HG02970 (cell line): ENCODE results near the gene HID1.
"Not testable (repeated sequence)": the region's sequence is repeated elsewhere in the genome, so short reads cannot be mapped to it uniquely, and the experiment has no call there.

ENCODE experiments used
- ATAC-seq: cut with Tn5 transposase; IDR thresholded peaks from one replicate; pipeline ENCODE4 v1.9.1; 2021; ENCODE audit warnings: mild to moderate bottlenecking, moderate library complexity, moderate number of reproducible peaks; ENCODE audit not compliant: unreplicated experiment, low FRiP score

The HID1 gene

DNA sequence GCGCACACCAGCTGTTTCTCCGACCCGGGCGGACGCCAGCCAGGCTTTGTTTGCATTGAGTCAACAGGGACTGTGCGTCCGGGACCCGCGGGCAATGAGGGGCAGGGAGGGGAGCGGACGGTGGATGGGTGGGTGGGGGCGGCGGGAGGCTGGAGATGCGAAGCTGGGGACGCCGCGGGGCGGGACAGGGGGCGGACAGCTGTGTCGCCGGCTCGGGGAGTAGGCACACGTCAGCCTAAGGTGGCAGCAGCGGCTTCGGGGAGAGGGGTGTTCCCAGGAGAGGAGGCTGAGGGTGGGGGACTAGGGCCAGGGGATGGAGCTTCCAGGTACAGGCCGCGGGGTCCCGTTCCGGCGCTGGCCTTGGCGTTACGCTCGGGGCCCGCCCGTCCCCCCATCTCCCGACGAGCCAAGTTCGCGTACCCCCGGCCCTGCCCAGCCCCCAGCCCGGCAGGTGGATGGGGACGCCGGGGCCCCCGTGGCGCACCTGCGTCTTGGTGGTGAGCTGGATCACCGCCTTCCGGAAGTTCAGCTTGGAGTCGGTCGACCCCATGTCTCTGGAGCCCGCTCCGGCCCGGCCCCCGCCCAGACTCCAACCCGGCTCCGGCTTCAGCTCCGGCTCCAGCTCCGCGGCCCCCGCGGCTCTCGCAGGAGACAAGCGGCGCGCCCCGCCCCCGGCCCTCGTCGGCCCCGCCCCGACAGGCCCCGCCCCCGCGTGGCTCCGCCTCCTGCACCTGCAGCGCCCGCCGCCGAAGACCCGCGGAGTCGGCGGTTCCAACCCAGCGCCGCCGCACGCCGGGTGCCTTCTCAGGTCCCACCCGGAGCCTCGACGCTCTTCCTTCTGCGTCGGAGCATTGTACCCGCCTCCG lies at the start of gene HID1:
Gene HID1, minus strand, starts transcription at position 653 of the 866 bp plus-strand sequence. Its CDS starts 103 bp downstream, at position 550.
- no peak for ATAC-seq

DNA sequence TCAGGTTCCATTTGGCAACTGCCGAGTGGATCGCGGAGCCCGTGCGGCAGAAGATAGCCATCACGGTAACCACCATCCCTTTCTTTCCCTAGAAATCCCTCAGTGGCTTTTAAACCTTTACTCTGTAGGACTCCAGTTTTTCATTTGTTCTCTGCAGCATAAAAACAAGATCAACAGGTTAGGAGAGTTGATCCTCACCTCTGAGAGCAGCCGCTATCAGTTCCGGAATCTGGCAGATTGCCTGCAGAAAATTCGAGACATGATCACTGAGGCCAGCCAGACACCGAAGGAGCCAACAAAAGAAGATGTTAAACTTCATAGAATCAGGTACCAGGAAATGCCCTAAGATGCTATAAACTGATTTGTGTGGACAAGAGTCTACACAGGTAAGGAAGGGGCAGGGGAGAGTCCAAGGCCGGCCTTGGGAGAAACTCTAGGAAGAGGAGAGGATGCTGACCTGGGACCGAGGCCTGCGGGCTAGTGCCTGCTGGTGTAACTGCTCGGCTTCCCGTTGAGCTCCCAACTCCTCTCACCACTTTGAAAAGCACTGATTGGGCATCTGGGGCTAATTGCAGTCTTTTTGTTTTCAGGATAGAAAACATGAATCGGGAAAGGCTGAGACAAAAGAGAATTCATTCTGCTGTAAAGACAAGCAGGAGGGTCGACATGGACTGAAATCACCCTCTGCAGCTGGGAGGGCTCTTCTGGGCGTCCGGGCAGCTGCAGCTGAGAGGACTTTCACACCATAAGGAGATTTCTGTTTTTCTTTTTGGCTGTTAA lies 48.0 kb upstream of the HID1 start:
- no peak for ATAC-seq

- no peak for ATAC-seq
These were observed 47.2 kb upstream of the HID1 start for GRCh38 chr17:75019710-75020109.

DNA sequence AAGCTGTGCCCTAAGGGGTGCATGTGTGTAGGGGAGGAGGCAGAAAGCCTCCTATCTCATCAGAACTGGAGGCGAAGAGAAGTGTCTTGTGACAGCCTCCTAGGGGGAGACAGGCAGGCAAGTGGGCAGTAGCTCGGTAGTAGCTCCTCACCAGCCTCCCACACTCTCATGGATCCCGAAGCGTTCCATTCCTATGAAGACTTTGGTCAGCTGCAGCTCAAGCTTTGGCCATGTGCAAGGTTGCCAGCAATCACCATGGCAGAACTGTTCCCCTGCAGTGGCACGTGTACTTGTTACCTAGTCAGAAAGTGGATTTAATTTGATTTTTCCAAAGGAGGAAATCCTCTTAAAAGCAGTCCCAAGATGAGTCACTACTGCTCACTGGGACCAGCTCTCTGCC lies 46.6 kb upstream of the HID1 start:
- ATAC-seq, result no peak

DNA sequence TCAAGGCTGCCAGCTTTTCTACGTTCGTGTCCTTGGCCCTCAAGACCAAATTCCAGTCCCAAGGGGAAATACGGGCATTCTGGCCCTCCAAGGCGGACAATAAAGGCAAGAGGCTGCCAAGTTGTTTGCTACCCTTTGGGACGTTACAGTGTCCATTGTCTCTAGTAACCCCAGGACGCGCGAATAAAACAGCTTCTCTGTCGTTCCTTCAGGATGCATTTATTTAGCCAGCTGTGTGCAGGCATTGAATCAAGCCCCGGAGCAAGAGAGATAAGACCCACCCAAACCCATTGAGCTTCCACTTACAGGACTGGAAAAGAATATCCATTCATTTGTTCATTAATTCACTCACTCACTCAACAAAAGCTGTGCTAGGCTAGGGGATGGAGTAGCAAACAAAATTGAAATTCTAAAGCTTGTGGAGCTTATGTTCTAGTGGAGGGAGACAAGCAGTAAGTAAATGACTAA lies 40.6 kb upstream of the HID1 start:
- no peak for ATAC-seq

DNA sequence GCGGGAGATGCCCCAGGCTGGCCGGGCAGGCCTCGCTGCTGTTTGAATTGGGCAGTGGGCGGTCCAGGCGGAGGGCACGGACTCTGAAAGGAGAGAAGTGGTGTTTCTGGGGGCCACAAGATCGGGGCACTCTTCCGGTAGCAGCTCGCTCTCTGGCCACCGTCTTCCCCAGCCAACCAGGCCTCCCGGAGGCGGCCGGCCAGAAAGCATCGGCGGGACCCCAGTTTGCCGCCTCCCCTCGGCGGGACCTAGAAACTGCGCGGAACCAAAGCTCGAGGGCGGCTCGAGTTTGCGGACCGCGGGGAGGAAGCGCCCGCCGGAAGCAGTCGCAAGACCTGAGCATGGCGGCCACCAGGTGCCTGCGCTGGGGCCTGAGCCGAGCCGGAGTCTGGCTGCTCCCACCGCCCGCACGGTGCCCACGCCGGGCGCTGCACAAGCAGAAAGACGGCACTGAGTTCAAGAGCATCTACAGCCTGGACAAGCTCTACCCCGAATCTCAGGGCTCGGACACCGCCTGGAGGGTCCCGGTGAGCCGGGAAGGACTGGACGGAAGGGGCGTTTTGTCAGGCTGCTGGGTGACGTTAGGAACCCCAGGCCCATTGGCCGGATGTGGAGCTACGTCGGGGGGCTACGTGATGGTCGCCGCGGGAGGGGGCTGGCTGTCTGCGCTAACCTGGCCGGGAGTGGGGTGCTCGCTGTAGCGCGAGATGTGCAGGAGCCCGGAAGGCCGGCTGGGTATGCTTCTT lies 40.0 kb upstream of the HID1 start, which contains the start of gene MRPL58:
Gene MRPL58, plus strand, starts transcription at position 325 of the 746 bp plus-strand sequence. Its CDS starts 17 bp downstream, at position 342.
- ATAC-seq, result peak; percentile 89

GRCh38 chr17:75012096-75012345 lies 39.5 kb upstream of the HID1 start:
- no peak for ATAC-seq

GRCh38 chr17:75011401-75012095 lies 39.0 kb upstream of the HID1 start:
- ATAC-seq, result no peak

- no peak for ATAC-seq
These were observed 38.3 kb upstream of the HID1 start for GRCh38 chr17:75010683-75011400.

DNA sequence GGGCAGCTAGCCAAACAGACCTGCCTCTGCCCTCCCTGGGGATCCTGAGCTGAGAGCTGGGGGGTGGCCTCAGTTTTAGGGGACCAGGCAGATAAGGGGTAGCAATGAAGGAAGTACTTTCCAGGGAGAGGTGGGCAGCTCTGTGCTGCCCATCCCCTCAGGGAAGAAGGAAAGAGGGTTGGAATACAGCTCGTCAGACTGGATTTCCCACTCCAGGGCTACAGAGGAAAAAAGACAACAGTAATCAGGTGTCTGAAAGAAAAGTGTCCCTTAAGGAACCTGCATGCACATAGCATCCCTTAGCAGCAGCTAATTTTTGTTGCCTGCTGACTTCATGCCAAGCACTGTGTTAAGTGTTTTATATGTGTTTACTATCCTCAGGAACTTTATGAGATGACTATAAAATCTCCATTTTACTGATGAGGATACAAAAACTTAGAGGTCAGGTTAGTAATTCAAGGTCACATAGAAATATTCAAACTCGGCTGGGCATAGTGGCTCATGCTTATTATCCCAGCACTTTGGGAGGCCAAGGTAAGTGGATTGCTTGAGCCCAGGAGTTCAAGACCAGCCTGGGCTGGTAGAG lies 36.7 kb upstream of the HID1 start:
- no peak for ATAC-seq

- no peak for ATAC-seq
These were observed 35.8 kb upstream of the HID1 start for GRCh38 chr17:75008373-75008772.

GRCh38 chr17:75006653-75007052 lies 34.1 kb upstream of the HID1 start:
- no peak for ATAC-seq

GRCh38 chr17:75006084-75006483 lies 33.5 kb upstream of the HID1 start:
- not testable (repeated sequence) for ATAC-seq

- ATAC-seq, result no peak
These were observed 32.7 kb upstream of the HID1 start for GRCh38 chr17:75005291-75005690.

DNA sequence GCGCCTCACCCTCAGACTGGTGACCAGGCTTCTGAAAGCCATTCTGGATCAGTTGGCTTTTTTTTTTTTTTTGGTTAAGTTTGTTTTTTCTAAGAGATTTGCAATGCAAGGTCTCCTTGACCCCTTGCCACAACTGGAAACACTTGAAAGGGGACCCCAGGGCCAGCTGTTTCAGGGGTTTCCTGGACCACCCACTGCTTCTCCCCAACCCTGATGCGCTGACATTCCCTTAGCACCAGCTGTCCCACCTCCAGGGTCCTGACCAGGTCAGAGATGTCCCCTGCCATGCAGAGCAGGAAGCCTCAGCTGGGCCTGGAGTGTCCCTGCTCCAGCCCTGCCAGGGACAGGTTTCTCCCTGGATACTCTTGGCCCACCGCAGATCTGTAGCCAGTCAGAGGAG lies 31.8 kb upstream of the HID1 start:
- no peak for ATAC-seq

DNA sequence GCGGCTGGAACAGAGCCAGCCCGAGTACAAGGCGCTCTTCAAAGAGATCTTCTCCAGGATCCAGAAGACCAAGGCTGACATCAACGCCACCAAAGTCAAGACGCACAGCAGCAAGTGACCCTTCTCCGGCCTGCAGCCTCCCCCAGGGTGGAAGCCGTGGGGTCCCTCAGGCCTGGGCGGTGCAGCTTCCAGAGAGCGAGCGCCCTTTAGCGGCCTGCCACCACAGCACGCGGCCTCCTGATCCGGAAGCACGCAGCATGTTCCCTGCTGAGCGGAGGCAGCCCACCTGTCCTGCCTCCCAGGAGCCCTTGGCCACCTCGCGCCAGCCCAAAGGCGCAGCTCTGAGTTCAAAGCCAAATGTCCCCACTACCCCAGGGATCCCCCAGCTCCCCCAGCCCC lies 31.4 kb upstream of the HID1 start:
- ATAC-seq, result no peak

- ATAC-seq, result no peak
These were observed 30.8 kb upstream of the HID1 start for GRCh38 chr17:75003070-75003956.
